ENCODE data around the gene DHX35. TPM values are rescaled to one million over a fixed set of nuclear protein-coding genes. Genes with fewer than 3 reads are reported as not detected.

The DHX35 gene
- total RNA-seq, 1 experiment from 2014 or later: 15.9 TPM

- BruUV-seq (replicated peaks): no TSS peak
- ChIA-PET POLR2A (ENCODE audit: low non-redundant PET) (no interaction called here), CTCF (interaction anchor here (0.7 kb wide), 1 partner anchor 9 kb away, joined by 3 read pairs; no protein-coding TSS in a partner anchor)
- intact Hi-C loops (cut with micrococcal nuclease; ENCODE audit: unreplicated experiment): no loop called here
- Histone ChIP-seq H3K9me3 (ENCODE audit: low read depth, low read length, poor library complexity, severe bottlenecking) (no peaks in the 10 kb centered on the region), H3K27ac (ENCODE audit: low read depth, low read length, poor library complexity, severe bottlenecking) (peak overlapping the region; percentile 5), H3K4me3 (ENCODE audit: low read depth, low read length, poor library complexity, severe bottlenecking) (no peak overlapping the region), H3K4me1 (ENCODE audit: insufficient read depth, low read length, poor library complexity, severe bottlenecking) (peaks cover 9% of the 10 kb centered on the region), H3K36me3 (ENCODE audit: insufficient read depth, low read length, poor library complexity, severe bottlenecking) (peaks cover 32% of the 10 kb centered on the region), H3K27me3 (replicated peaks; ENCODE audit: insufficient read depth, low read depth, low read length, poor library complexity) (no peaks in the 10 kb centered on the region)
- DNase-seq (ENCODE audit: low spot score): no peak
- TF ChIP-seq CTCF (conservative IDR thresholded peaks at IDR 0.05; ENCODE audit: low read depth, low read length): no peak
- TF ChIP-seq EZH2 (IDR thresholded peaks at IDR 0.05; ENCODE audit: borderline replicate concordance, low read depth, low read length, poor library complexity, severe bottlenecking): no peak
These were observed 31.9 kb upstream of the DHX35 start for GRCh38 chr20:38930242-38930569.

DNA sequence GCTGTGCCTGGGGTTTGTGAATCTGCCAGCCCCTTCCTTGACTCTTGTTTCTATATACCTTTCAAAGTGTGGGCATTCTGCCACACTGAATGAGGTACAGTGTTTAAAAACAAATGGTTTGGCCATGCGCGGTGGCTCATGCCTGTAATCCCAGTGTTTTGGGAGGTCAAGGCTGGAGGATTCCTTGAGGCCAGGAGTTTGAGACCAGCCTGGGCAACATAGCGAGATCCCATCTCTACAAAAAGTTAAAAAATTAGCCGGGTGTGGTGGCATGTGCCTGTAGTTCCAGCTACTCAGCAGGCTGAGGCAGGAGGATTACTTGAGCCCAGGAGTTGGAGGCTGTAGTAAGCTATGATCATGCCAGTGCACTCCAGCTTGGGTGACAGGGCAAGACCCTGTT lies 30.2 kb upstream of the DHX35 start:
- no peak for DNase-seq (ENCODE audit: low spot score)
- H3K27ac ChIP-seq (ENCODE audit: low read depth, low read length, poor library complexity, severe bottlenecking): peak overlapping the region; percentile 7
- peaks cover 41% of the 10 kb centered on the region for H3K36me3 ChIP-seq (ENCODE audit: insufficient read depth, low read length, poor library complexity, severe bottlenecking)
- TF ChIP-seq CTCF (conservative IDR thresholded peaks at IDR 0.05; ENCODE audit: low read depth, low read length) (no peak), EZH2 (IDR thresholded peaks at IDR 0.05; ENCODE audit: borderline replicate concordance, low read depth, low read length, poor library complexity, severe bottlenecking) (no peak)
- BruUV-seq (replicated peaks): no TSS peak
- ChIA-PET POLR2A (ENCODE audit: low non-redundant PET) (interaction anchor here (0.6 kb wide), 1 partner anchor 15 kb away, joined by 3 read pairs; no protein-coding TSS in a partner anchor), CTCF (no interaction called here)
- H3K9me3 ChIP-seq (ENCODE audit: low read depth, low read length, poor library complexity, severe bottlenecking): no peaks in the 10 kb centered on the region
- intact Hi-C loops (cut with micrococcal nuclease; ENCODE audit: unreplicated experiment): no loop called here
- H3K4me3 ChIP-seq (ENCODE audit: low read depth, low read length, poor library complexity, severe bottlenecking): no peak overlapping the region
- no peaks in the 10 kb centered on the region for H3K27me3 ChIP-seq (replicated peaks; ENCODE audit: insufficient read depth, low read depth, low read length, poor library complexity)
- peaks cover 9% of the 10 kb centered on the region for H3K4me1 ChIP-seq (ENCODE audit: insufficient read depth, low read length, poor library complexity, severe bottlenecking)

DNA sequence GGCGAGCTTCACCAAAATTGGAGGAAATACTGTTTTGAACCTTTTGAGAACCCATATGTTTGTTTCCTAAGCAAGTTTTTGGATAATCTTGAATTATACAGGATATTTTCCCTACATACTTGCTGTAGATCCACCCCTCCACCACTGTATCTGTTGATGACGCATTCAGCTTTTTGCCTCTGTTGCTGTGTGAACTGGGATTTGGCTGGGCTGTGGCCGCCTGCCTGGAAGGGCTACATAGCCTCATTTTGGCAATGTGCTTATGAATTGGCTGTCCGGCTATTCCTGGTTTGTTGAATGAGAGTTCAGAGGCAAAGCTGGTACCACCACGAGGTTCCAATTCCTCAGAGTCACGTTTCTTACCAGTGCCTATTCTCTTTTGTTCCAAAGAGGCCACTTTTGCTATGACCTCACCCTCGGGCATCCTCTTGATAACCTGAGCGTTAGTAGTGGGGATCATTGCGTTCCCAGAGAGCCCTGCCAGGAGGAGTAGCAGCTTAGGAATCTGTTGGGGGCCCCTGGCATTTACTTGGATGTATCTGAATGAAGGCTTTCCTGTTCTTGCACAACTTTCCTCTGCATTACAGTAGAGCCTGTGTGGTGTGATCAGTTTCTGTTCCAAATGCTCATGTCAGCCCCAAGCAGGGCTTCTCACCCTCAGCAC lies 29.6 kb upstream of the DHX35 start:
- no TSS peak for BruUV-seq (replicated peaks)
- Histone ChIP-seq H3K36me3 (ENCODE audit: insufficient read depth, low read length, poor library complexity, severe bottlenecking) (peaks cover 41% of the 10 kb centered on the region), H3K9me3 (ENCODE audit: low read depth, low read length, poor library complexity, severe bottlenecking) (no peaks in the 10 kb centered on the region), H3K4me3 (ENCODE audit: low read depth, low read length, poor library complexity, severe bottlenecking) (no peak overlapping the region), H3K27ac (ENCODE audit: low read depth, low read length, poor library complexity, severe bottlenecking) (peak overlapping the region; percentile 10), H3K4me1 (ENCODE audit: insufficient read depth, low read length, poor library complexity, severe bottlenecking) (peaks cover 9% of the 10 kb centered on the region), H3K27me3 (replicated peaks; ENCODE audit: insufficient read depth, low read depth, low read length, poor library complexity) (no peaks in the 10 kb centered on the region)
- intact Hi-C loops (cut with micrococcal nuclease; ENCODE audit: unreplicated experiment): no loop called here
- DNase-seq (ENCODE audit: low spot score): no peak
- ChIA-PET POLR2A (ENCODE audit: low non-redundant PET) (interaction anchor here (0.6 kb wide), 1 partner anchor 15 kb away, joined by 3 read pairs; no protein-coding TSS in a partner anchor), CTCF (no interaction called here)
- TF ChIP-seq EZH2 (IDR thresholded peaks at IDR 0.05; ENCODE audit: borderline replicate concordance, low read depth, low read length, poor library complexity, severe bottlenecking): no peak
- no peak for TF ChIP-seq CTCF (conservative IDR thresholded peaks at IDR 0.05; ENCODE audit: low read depth, low read length)

All from A673 (cell line).